GM12891 (cell line): Measurements from ENCODE around the gene PAX8.

ENCODE experiments used
- POLR2A ChIP-seq: IDR thresholded peaks from 2 replicates; pipeline ENCODE4 v1.6.1; 2011; ENCODE audit warnings: low read depth, low read length, control low read depth
- POLR2AphosphoS5 ChIP-seq: IDR thresholded peaks from 2 replicates; pipeline ENCODE4 v1.6.1; 2011; ENCODE audit warnings: low read depth, low read length, control low read depth
- POU2F2 ChIP-seq: IDR thresholded peaks from 2 replicates; pipeline ENCODE4 v1.6.1; 2011; ENCODE audit warnings: low read depth, mild to moderate bottlenecking, control low read depth, low read length, moderate library complexity
- SPI1 ChIP-seq: IDR thresholded peaks from 2 replicates; pipeline ENCODE4 v1.6.1; 2011; ENCODE audit warnings: low read depth, low read length, control low read depth
- TAF1 ChIP-seq: IDR thresholded peaks from 2 replicates; pipeline ENCODE4 v1.6.1; 2011; ENCODE audit warnings: low read depth, low read length, control low read depth

DNA sequence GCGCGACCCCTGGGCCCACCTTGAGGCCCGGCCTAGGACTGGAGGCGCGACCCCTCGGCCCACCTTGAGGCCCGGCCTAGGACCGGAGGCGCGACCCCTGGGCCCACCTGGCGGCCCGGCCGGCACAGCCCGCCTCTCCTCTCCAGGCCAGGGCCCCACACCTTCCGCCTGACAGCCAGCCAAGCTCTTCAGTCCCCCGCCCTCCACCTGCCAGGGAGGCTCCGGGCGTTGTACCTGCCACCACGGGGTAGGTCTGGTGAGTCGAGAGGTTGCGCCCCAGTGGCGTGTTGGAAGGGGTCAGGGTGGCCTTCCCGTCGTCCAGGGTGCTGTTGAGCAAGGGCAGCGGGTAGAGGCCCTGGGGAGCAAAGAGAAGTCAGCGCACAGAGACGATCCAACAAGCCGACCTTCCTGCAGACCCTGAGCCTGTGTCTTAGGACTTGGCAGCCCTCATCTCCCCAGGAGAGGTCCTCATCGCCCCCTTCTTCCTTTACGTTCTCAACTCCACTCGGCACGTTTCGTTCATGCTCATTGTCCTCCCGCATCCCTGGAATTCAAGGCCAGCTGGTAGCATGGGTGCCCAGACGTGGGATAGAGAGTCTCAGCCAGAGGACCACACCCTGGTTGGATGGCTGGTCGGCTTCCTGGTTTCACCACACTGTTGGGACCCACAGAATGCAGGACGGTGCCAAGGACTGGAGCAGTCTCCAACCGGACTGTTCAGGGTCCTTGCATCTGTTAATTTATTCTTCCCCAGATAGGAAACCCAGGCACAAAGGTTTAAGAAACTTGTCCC, 42.2 kb downstream of the PAX8 start:
- TF ChIP-seq POLR2AphosphoS5: no peak
- no peak for TF ChIP-seq POLR2A
- TF ChIP-seq TAF1: no peak
- TF ChIP-seq POU2F2: no peak
- TF ChIP-seq SPI1: no peak
